ENCODE data around the gene AP5Z1. TPM values are rescaled to one million over a fixed set of nuclear protein-coding genes. Genes with fewer than 3 reads are reported as not detected.

AP5Z1 gene, protein sequence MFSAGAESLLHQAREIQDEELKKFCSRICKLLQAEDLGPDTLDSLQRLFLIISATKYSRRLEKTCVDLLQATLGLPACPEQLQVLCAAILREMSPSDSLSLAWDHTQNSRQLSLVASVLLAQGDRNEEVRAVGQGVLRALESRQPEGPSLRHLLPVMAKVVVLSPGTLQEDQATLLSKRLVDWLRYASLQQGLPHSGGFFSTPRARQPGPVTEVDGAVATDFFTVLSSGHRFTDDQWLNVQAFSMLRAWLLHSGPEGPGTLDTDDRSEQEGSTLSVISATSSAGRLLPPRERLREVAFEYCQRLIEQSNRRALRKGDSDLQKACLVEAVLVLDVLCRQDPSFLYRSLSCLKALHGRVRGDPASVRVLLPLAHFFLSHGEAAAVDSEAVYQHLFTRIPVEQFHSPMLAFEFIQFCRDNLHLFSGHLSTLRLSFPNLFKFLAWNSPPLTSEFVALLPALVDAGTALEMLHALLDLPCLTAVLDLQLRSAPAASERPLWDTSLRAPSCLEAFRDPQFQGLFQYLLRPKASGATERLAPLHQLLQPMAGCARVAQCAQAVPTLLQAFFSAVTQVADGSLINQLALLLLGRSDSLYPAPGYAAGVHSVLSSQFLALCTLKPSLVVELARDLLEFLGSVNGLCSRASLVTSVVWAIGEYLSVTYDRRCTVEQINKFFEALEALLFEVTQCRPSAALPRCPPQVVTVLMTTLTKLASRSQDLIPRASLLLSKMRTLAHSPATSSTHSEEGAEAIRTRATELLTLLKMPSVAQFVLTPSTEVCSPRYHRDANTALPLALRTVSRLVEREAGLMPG
- total RNA-seq, result 26.8 and 30.6 TPM in 2 replicates

GRCh38 chr7:4775250-4775847 is at the start of gene AP5Z1:
Gene AP5Z1 (plus strand): TSS chr7:4775623. CDS start chr7:4775716, 93 bp downstream.

Other genes starting within 250 kb of the AP5Z1 start
- gene FOXK1, start 93.3 kb upstream of the AP5Z1 start, total RNA-seq, result 18.5 and 20.0 TPM in 2 replicates
- gene PAPOLB, start 86.4 kb downstream of the AP5Z1 start, total RNA-seq, result 0.13 and 0.19 TPM in 2 replicates
- gene RADIL, start 108.1 kb downstream of the AP5Z1 start, total RNA-seq, result 1.2 and 1.5 TPM in 2 replicates
- not detected in 2 replicates for gene MMD2, start 183.6 kb downstream of the AP5Z1 start, total RNA-seq

All from aortic smooth muscle cell (primary cell).